Measurements from ENCODE around the gene ZNF30. TPM values are rescaled to one million over a fixed set of nuclear protein-coding genes. Genes with fewer than 3 reads are reported as not detected.
A peak's percentile ranks its signal among the peaks of the same experiment; 100 is the strongest.
"Not testable (repeated sequence)": the region's sequence is repeated elsewhere in the genome, so short reads cannot be mapped to it uniquely, and the experiment has no call there.

ZNF30 gene
- total RNA-seq, 1 donor from 2014 or later = 6.9 TPM

- no peak overlapping the region for H3K27ac Mint-ChIP-seq
- no peak for DNase-seq (ENCODE audit: extremely low spot score, unreplicated experiment)
- H3K4me3 Mint-ChIP-seq = no peak overlapping the region
- no peaks in the 10 kb centered on the region for H3K36me3 Mint-ChIP-seq
- TF ChIP-seq CTCF (conservative IDR thresholded peaks at IDR 0.05) = no peak
- H3K4me1 Mint-ChIP-seq (ENCODE audit: unreplicated experiment) = no peaks in the 10 kb centered on the region
- H3K9me3 Mint-ChIP-seq = no peaks in the 10 kb centered on the region
- peaks cover 56% of the 10 kb centered on the region for H3K27me3 Mint-ChIP-seq
Measured at GRCh38 chr19:34900245-34900644, 26.5 kb upstream of the ZNF30 start.

GRCh38 chr19:34904664-34905527 is 21.8 kb upstream of the ZNF30 start:
- no peak overlapping the region for H3K27ac Mint-ChIP-seq
- peaks cover 4% of the 10 kb centered on the region for H3K9me3 Mint-ChIP-seq
- peak overlapping the region; percentile 67 for H3K4me3 Mint-ChIP-seq
- H3K36me3 Mint-ChIP-seq = no peaks in the 10 kb centered on the region
- H3K27me3 Mint-ChIP-seq = peaks cover 80% of the 10 kb centered on the region
- no peak for TF ChIP-seq CTCF (conservative IDR thresholded peaks at IDR 0.05)
- no peaks in the 10 kb centered on the region for H3K4me1 Mint-ChIP-seq (ENCODE audit: unreplicated experiment)
- DNase-seq (ENCODE audit: extremely low spot score, unreplicated experiment) = no peak

GRCh38 chr19:34910770-34911169 is 15.9 kb upstream of the ZNF30 start:
- TF ChIP-seq CTCF (conservative IDR thresholded peaks at IDR 0.05) = no peak
- H3K36me3 Mint-ChIP-seq = no peaks in the 10 kb centered on the region
- H3K4me1 Mint-ChIP-seq (ENCODE audit: unreplicated experiment) = no peaks in the 10 kb centered on the region
- H3K27ac Mint-ChIP-seq = no peak overlapping the region
- H3K4me3 Mint-ChIP-seq = no peak overlapping the region
- H3K27me3 Mint-ChIP-seq = peaks cover 39% of the 10 kb centered on the region
- DNase-seq (ENCODE audit: extremely low spot score, unreplicated experiment) = no peak
- peaks cover 4% of the 10 kb centered on the region for H3K9me3 Mint-ChIP-seq

DNA sequence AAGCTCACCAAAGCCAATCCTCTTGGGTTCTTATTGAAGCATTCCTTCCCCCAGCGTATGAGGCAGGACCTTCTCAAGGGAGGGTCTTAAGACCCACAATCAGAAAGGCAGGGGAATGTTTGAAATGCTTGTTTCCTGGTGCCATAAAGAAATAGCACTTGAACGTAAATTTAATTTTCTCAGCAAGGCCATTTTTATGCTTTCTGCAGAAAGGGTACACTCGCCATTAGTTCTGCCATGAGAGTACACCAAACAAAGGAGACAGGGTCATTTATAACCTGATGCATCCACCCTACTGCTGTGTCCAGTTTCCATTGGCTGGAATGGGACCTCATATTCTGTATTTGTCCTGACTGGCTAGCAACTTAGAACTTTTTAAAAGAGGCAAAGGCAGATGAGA is 9.6 kb upstream of the ZNF30 start:
- not testable (repeated sequence) for H3K27ac Mint-ChIP-seq; H3K4me3 Mint-ChIP-seq; H3K4me1 Mint-ChIP-seq (ENCODE audit: unreplicated experiment); DNase-seq (ENCODE audit: extremely low spot score, unreplicated experiment); H3K27me3 Mint-ChIP-seq; H3K36me3 Mint-ChIP-seq
- peaks cover 11% of the 10 kb centered on the region for H3K9me3 Mint-ChIP-seq

DNA sequence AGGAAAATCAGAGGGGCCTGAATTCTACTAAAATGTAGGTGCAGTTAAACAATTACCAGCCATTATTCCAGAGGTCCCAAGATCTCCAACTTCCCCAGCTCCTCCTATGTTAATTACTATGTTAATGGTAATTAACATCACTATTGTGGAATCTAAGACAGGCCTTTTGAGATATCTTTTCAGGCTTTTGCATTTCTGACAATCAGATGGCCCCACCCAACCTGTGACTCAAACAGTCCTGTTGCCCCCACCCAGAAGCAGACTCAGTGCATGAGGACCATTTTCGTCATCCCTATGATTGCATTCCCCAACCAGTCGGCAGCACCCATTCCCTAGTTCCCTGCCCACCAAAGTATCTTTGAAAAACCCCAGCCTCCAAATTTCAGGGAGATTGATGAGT is 8.5 kb upstream of the ZNF30 start:
- no peaks in the 10 kb centered on the region for H3K36me3 Mint-ChIP-seq

GRCh38 chr19:34920090-34920786 is 6.5 kb upstream of the ZNF30 start:
- H3K27ac Mint-ChIP-seq; H3K27me3 Mint-ChIP-seq; H3K4me1 Mint-ChIP-seq (ENCODE audit: unreplicated experiment); DNase-seq (ENCODE audit: extremely low spot score, unreplicated experiment); H3K4me3 Mint-ChIP-seq; H3K36me3 Mint-ChIP-seq: not testable (repeated sequence)
- peaks cover 11% of the 10 kb centered on the region for H3K9me3 Mint-ChIP-seq

More for the DNA sequence above, 8.5 kb upstream of the ZNF30 start:
- peaks cover 11% of the 10 kb centered on the region for H3K9me3 Mint-ChIP-seq
- no peaks in the 10 kb centered on the region for H3K4me1 Mint-ChIP-seq (ENCODE audit: unreplicated experiment)
- H3K4me3 Mint-ChIP-seq = no peak overlapping the region
- no peak overlapping the region for H3K27ac Mint-ChIP-seq
- H3K27me3 Mint-ChIP-seq = no peaks in the 10 kb centered on the region
- no peak for DNase-seq (ENCODE audit: extremely low spot score, unreplicated experiment)
- no peak for TF ChIP-seq CTCF (conservative IDR thresholded peaks at IDR 0.05)

Data from type B pancreatic cell (in vitro differentiated cells).